HUDEP-2 (cell line): ENCODE measurements around the gene KREMEN1.

Source experiments
- DNase-seq, 76 experiments: peaks; one replicate each; lab custom pipeline; 2025; ENCODE audit not compliant: unreplicated experiment in 76 of 76; lab: John Stamatoyannopoulos, UW

The KREMEN1 gene

GRCh38 chr22:29048822-29049654, 23.8 kb upstream of the KREMEN1 start:
- DNase-seq: no peak

DNA sequence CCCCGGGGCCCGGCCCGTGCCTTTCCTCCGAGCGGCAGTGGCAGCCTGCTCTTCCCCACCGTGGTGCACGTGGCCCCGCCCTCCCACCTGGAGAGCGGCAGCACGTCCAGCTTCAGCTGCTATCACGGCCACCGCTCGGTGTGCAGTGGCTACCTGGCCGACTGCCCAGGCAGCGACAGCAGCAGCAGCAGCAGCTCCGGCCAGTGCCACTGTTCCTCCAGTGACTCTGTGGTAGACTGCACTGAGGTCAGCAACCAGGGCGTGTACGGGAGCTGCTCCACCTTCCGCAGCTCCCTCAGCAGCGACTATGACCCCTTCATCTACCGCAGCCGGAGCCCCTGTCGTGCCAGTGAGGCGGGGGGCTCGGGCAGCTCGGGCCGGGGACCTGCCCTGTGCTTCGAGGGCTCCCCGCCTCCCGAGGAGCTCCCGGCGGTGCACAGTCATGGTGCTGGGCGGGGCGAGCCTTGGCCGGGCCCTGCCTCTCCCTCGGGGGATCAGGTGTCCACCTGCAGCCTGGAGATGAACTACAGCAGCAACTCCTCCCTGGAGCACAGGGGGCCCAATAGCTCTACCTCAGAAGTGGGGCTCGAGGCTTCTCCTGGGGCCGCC, 23.1 kb upstream of the KREMEN1 start:
- DNase-seq: no peak

- no peak for DNase-seq
Measured at GRCh38 chr22:29050457-29050856, 22.4 kb upstream of the KREMEN1 start.

- DNase-seq: no peak
Measured at GRCh38 chr22:29053048-29053702, 19.7 kb upstream of the KREMEN1 start.

DNA sequence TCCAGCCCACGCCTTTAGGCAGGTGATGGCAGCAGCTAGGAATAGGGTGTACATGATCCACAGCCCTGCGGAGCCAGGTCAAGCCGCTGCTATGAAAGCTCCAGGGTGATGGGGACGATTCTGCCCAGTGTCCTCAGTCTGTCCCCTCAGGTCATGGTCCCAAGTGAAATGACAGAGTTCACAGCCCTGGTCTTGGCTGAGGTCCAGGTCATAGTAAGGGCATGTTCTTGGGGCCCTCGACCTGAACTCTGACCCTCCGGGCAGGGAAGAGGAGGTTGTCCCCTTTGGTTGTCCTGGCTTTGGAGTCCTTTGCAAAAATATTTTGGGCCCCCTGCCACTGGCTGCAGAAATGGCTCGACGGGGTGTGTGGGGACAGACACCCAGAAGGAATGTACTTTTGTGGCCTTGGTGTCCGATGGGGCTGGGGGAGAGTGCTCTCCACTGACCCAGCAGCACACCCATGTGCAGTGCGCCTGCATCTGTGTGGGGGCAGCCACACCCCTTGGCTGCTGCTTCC, 18.5 kb upstream of the KREMEN1 start:
- no peak for DNase-seq

- no peak for DNase-seq
Measured at GRCh38 chr22:29055192-29055830, 17.5 kb upstream of the KREMEN1 start.

- DNase-seq: no peak
Measured at GRCh38 chr22:29056472-29056871, 16.4 kb upstream of the KREMEN1 start.

- no peak for DNase-seq
Measured at GRCh38 chr22:29060251-29060869, 12.5 kb upstream of the KREMEN1 start.

DNA sequence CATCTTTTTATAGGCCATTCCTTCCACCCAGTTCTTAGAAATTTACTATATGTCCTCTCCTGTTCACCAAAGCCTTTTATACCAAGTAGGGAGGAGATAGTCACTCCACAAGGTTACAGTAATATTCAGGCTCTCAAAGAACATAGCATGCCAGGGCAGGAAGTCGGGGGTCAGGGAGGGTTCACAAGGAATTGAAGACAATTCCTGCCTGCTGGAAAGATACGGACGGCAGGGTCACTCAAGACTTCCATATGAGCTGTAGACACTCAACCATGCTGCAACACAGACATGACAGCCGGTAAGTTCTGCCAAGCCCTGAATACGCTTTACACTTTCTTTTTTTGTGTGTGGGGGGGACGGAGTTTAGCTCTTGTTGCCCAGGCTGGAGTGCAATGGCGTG, 11.9 kb upstream of the KREMEN1 start:
- DNase-seq: no peak

GRCh38 chr22:29061773-29062172, 11.1 kb upstream of the KREMEN1 start, which contains the start of gene C22orf31:
C22orf31 (minus strand) TSS chr22:29061831; CDS start chr22:29061792, 39 bp downstream.
- DNase-seq: no peak

- DNase-seq: no peak
Measured at GRCh38 chr22:29062286-29062821, 10.5 kb upstream of the KREMEN1 start.

DNA sequence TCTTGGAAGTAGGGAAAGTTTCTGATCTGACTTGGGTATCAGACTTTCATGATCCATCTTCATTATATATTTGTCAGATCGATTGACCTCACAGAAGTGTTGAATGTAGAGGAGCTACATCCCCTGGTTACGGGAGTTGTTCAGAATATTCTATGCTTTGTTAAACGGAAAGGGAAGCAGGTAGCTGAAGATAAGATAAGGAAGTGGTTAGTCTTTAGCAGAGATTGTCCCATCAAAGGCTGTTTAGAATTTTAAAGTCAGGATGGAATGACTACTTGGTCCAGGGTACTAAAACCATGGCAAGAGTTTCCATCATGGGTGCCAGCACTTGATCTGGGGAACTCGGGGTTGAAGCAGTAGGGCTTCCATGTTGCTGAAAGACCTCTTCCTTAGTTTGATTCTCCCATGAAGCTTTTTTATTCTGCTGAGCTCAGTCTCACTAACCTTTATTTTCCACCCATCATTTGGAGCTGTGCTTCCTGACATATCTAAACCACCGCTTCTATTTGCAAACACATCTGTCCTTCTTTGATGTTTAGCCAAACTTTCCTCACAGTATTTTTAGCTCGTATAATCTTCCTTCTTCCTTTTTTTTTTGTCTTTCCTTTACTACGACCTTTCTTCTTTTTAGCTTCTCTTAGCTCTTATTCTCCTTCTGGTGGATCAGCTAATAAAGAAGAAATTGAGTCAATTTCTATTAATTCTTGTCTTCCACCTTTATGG, 7.2 kb upstream of the KREMEN1 start:
- no peak for DNase-seq

- DNase-seq: peak in 3 of 76 experiments; percentile 11 to 21 (median 18)
Measured at GRCh38 chr22:29069463-29069862, 3.4 kb upstream of the KREMEN1 start.

GRCh38 chr22:29070490-29070889, 2.3 kb upstream of the KREMEN1 start:
- DNase-seq: no peak

- peak in 66 of 76 experiments; percentile 31 to 89 (median 69) for DNase-seq
Measured at GRCh38 chr22:29071261-29072045, 1.4 kb upstream of the KREMEN1 start.

- DNase-seq: peak in 75 of 76 experiments; percentile 32 to 93 (median 83)
Measured at GRCh38 chr22:29072193-29072978, 449 bp upstream of the KREMEN1 start.

DNA sequence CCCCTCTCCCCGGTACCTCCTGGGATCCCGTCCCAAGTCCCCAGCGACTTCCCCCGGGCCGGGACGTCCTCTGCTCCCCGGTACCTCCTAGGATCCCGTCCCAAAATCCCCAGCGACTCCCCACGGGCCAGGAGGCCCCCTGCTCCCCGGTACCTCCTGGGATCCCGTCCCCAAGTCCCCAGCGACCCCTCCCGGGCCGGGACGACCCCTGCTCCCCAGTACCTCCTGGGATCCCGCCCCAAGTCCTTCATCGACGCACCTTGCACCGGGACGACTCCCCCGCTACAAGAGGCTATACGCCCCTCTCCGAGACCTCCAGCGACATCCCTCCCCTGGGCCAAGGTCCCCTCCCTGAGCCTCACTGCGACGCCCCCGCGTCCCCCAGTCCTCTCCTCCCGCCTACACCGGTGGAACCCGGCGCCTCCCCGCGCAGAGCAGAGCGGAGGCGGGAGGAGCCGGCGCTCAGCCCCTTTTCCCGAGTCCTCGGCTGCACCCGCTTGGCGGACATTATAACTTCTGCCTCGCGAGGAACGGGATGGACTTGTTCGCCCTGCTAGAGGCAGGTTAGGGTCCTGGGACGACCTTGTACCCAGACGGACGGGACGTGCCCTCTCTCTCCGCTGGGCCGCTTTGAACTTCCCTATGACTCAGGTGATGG, 912 bp downstream of the KREMEN1 start:
- peak in 46 of 76 experiments; percentile 14 to 67 (median 40) for DNase-seq
